Left renal pelvis (tissue), 4 donors: ENCODE data around the gene RANBP10. TPM values are rescaled to one million over a fixed set of nuclear protein-coding genes. Genes with fewer than 3 reads are reported as not detected.
"Not testable (repeated sequence)": the region's sequence is repeated elsewhere in the genome, so short reads cannot be mapped to it uniquely, and the experiment has no call there.

Source experiments
- DNase-seq, 4 donors: peaks; one replicate each; pipeline ENCODE4 v3.0.0-alpha.2; 2013; ENCODE audit warnings: low read depth in 4 of 4, low spot score in 3 of 4
- polyA plus RNA-seq, 4 donors: library from polyadenylated mRNA; unstranded; fragments of 120-200 nt; gene quantifications; one replicate each; pipeline ENCODE4 v1.2.1, GENCODE V29; 2013; ENCODE audit not compliant: insufficient read length in 4 of 4

The RANBP10 gene
- polyA plus RNA-seq, 4 donors = 19.2 to 31.1 (median 21.8) TPM

DNA sequence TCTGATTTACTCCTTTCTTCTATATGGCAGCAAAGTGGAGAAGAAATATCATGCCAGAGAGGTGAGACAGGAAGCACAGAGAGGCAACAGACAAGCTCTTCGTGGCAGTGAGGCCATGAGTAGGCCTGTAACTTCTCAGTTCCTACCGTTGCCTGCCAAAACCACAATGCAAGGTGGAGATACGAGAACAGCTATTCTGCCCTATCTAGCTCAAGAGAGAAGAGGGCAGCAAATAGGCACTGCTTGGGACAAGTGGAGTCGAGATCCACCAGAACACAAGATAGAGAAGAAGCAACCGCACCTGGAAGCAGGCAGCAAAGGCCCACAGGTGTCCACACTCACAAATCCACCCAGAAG is 24.8 kb downstream of the RANBP10 start:
- DNase-seq = no peak

- DNase-seq = no peak
These were observed 25.4 kb downstream of the RANBP10 start for GRCh38 chr16:67780847-67781564.

GRCh38 chr16:67779256-67780014 is 26.9 kb downstream of the RANBP10 start:
- no peak for DNase-seq

DNA sequence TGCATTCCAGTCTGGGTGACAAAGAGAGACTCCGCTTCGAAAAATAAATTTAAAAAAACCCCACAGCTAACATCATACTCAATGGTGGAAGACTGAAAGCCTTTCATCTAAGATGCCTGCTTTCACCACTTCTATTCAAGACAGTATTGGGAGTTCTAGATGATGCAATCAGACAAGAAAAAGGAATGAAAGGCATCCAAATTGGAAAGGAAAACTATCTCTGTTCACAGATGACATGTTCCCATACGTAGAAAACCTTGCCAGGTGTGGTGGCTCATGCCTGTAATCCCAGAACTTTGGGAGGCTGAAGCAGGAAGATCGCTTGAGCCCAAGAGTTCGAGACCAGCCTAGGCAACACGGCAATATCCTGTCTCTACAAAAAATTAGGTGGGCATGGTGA is 31.1 kb downstream of the RANBP10 start:
- DNase-seq = no peak

DNA sequence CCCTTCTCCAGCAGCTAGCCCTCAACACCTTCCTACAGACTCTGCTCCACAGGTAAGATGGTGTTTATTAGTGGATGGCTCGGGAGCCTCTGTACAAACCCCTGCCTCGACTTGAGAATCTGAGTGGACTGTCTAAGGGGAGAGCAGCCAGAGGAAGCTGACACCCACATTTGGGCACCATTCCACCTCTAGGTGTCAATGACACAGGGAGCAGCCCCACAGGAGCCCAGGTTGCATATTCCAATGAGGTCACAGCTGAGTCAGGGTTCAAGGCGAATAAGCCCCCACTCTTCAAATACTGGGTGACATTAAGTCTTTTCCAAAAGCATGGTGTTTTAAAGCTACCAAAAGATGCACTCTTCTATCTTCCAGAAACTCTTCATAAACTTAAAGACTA is 31.9 kb downstream of the RANBP10 start:
- DNase-seq = no peak

DNA sequence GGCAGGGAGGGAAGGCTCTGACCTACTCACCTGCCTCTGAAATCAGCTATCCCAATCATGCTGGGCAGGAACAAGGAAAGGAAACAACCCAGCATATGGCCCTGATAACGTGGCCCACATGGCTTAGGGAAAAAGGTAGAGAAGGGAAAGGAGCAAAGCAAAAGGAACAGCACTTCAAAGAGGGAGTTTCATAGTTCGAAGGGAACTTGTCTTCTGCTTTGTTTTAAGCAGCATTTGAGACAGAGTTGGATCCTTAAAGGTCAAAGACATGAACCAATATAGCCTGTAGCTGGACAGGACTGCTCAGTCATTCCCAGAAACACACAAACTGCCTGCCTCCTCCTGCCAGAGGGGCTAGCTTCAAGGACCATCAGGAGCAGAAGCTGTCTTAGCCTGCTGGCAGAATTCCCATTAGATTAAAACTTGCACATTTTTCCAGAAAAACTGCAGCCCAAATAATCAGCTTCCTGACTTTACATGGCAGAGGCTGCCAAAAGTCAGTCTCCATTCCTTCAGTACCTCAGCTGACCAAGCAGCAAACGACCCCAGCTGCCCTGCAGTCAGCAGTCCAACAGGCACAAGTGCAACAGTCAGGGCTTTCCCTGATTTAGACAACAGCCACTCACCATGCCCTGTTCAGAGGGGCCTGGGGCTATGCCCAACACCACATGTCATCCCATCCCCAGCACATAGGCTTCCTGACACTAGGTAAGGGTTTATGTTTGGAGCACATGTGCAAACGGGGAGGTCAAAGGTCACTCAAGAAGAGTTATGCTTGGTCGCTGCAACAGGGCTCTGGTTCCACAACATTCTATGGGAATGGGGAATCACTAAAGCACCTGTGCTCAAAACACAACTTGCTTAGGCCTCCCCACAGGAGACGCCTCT is 32.5 kb downstream of the RANBP10 start:
- no peak for DNase-seq

- DNase-seq = no peak
These were observed 33.3 kb downstream of the RANBP10 start for GRCh38 chr16:67773099-67773498.

- no peak for DNase-seq
These were observed 35.9 kb downstream of the RANBP10 start for GRCh38 chr16:67770346-67770991.

DNA sequence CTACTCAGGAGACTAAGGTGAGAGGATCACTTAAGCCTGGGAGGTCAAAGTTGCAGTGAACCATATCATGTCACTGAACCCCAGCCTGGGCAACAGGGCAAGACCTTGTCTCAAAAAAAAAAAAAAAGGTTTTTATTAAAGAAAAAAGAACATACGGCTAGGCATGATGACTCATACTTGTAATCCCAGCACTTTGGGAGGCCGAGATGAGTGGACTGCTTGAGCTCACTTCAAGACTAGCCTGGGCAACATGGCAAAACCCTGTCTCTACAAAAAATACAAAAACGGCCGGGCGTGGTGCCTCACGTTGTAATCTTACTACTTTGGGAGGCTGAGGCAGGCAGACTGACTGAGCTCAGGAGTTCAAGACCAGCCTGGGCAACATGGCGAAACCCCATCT is 38.4 kb downstream of the RANBP10 start:
- DNase-seq = no peak

- peak in 2 of 4 donors; percentile 3 to 37 for DNase-seq
These were observed 40.1 kb downstream of the RANBP10 start for GRCh38 chr16:67766291-67766690.

GRCh38 chr16:67764158-67764667 is 42.1 kb downstream of the RANBP10 start:
- no peak for DNase-seq

GRCh38 chr16:67763066-67763465 is 43.3 kb downstream of the RANBP10 start:
- no peak for DNase-seq

GRCh38 chr16:67762385-67762784 is 44.0 kb downstream of the RANBP10 start:
- DNase-seq = no peak

- DNase-seq = no peak
These were observed 44.4 kb downstream of the RANBP10 start for GRCh38 chr16:67761924-67762323.

GRCh38 chr16:67760956-67761230 is 45.5 kb downstream of the RANBP10 start:
- DNase-seq = no peak

DNA sequence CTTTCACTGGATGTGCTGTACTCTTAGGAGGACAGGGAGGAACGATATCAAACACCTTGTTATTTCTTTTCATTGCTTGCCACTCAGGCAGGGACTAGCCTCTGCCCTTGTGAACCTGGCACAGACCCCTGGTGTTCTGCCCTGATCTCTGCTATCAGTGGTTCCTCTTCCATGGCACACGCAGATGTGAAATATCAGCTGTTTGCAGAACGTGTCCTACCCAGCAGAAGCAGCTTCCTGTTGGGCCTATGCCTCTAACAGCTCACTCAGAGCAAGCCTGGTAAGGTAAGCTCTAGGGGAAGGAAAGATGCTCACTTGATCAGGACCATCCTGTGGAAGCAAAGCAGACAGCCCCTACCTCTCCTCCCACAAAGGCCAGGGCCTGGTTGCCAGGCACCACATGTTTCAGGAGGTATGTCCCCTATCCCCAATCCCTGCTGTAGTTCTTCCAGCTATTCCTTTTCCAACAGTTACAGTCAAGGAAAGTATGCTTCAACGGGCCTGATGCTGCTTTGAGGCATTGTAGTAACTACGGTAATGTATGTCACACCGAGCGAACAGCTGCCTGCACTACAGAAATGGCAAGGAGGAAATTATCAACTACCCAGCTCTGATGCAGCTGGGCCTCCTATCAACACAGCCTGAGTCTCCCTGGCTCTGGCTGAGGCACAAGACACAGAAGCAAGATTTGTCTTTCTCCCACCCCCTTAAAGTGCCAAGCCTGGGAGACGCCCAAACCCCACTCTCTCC is 46.0 kb downstream of the RANBP10 start:
- DNase-seq = no peak

DNA sequence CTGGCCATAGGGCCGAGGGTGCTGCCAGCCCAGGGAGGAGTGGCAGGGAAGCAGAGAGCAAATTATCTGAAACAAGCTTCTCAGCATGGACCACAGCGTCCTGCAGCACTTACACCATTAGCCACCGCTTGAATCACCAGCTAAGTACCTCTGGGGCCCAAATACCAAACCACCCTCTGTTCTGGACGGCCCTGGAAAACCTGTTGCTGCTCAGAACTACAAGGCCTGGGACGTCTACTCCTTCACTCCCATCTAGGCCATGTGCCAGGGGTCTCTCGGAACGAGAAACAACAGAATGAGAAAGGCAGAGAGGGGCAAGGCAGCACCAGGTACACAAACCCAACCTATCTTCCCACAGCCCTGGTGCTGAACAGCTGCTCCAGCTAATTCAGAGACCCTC is 47.4 kb downstream of the RANBP10 start:
- DNase-seq = no peak

DNA sequence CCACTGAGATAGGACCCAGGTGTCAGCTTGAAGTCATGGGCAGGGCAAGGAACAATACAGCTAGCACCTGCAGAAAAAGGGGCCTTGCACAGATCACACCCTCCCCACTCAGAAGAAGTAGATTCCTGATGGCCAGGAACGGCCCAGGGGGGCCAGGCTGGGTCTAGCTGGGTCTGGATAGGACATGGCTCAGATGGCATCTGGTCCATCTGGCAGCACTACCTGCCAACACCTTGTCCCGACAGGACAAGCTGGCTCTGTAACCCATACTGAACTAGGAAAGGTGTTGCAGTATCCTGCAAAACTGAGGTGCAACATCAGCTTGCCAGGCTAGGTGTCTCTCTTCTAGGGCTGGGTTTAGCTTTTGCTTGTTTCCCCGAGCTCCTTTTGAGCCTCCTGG is 48.4 kb downstream of the RANBP10 start:
- no peak for DNase-seq

GRCh38 chr16:67752641-67753040 is 53.7 kb downstream of the RANBP10 start:
- DNase-seq = no peak

GRCh38 chr16:67751331-67751730 is 55.0 kb downstream of the RANBP10 start:
- DNase-seq = not testable (repeated sequence)
